ENCODE measurements around the gene HIVEP3.

The HIVEP3 gene

GRCh38 chr1:41583658-41584547, 334.8 kb downstream of the HIVEP3 start:
- no peak for DNase-seq (ENCODE audit: low read depth in 2 of 2)

GRCh38 chr1:41582851-41583657, 335.7 kb downstream of the HIVEP3 start:
- DNase-seq (ENCODE audit: low read depth in 2 of 2) = no peak

GRCh38 chr1:41582351-41582750, 336.4 kb downstream of the HIVEP3 start:
- DNase-seq (ENCODE audit: low read depth in 2 of 2) = no peak

- DNase-seq (ENCODE audit: low read depth in 2 of 2) = no peak
Measured at GRCh38 chr1:41582004-41582325, 336.8 kb downstream of the HIVEP3 start.

- no peak for DNase-seq (ENCODE audit: low read depth in 2 of 2)
Measured at GRCh38 chr1:41581216-41582003, 337.3 kb downstream of the HIVEP3 start.

- no peak for DNase-seq (ENCODE audit: low read depth in 2 of 2)
Measured at GRCh38 chr1:41580520-41581172, 338.1 kb downstream of the HIVEP3 start.

GRCh38 chr1:41580021-41580420, 338.7 kb downstream of the HIVEP3 start:
- no peak for DNase-seq (ENCODE audit: low read depth in 2 of 2)

- DNase-seq (ENCODE audit: low read depth in 2 of 2) = no peak
Measured at GRCh38 chr1:41578712-41579335, 339.9 kb downstream of the HIVEP3 start.

- no peak for DNase-seq (ENCODE audit: low read depth in 2 of 2)
Measured at GRCh38 chr1:41576620-41577019, 342.1 kb downstream of the HIVEP3 start.

GRCh38 chr1:41576206-41576605, 342.5 kb downstream of the HIVEP3 start:
- DNase-seq (ENCODE audit: low read depth in 2 of 2) = no peak

GRCh38 chr1:41574842-41575241, 343.9 kb downstream of the HIVEP3 start:
- DNase-seq (ENCODE audit: low read depth in 2 of 2) = no peak

- DNase-seq (ENCODE audit: low read depth in 2 of 2) = peak; percentile 66 to 68
Measured at GRCh38 chr1:41573785-41574713, 344.7 kb downstream of the HIVEP3 start.

- no peak for DNase-seq (ENCODE audit: low read depth in 2 of 2)
Measured at GRCh38 chr1:41573194-41573593, 345.5 kb downstream of the HIVEP3 start.

- no peak for DNase-seq (ENCODE audit: low read depth in 2 of 2)
Measured at GRCh38 chr1:41572224-41572623, 346.5 kb downstream of the HIVEP3 start.

- DNase-seq (ENCODE audit: low read depth in 2 of 2) = no peak
Measured at GRCh38 chr1:41571041-41571440, 347.7 kb downstream of the HIVEP3 start.

- no peak for DNase-seq (ENCODE audit: low read depth in 2 of 2)
Measured at GRCh38 chr1:41568204-41568603, 350.5 kb downstream of the HIVEP3 start.

- no peak for DNase-seq (ENCODE audit: low read depth in 2 of 2)
Measured at GRCh38 chr1:41566969-41567368, 351.8 kb downstream of the HIVEP3 start.

- DNase-seq (ENCODE audit: low read depth in 2 of 2) = no peak
Measured at GRCh38 chr1:41566274-41566885, 352.3 kb downstream of the HIVEP3 start.

- DNase-seq (ENCODE audit: low read depth in 2 of 2) = no peak
Measured at GRCh38 chr1:41564741-41565475, 353.8 kb downstream of the HIVEP3 start.
